Brain pericyte (primary cell): ENCODE measurements around the gene WIPF2.

Experiments used
- DNase-seq: peaks from one replicate; pipeline ENCODE4 v3.0.0-alpha.2; 2012; ENCODE audit warnings: low read depth, low spot score

Gene WIPF2

GRCh38 chr17:40251576-40251975 is 32.5 kb downstream of the WIPF2 start:
- DNase-seq, result no peak

- no peak for DNase-seq
Observed at GRCh38 chr17:40253565-40253964, 34.5 kb downstream of the WIPF2 start.

- no peak for DNase-seq
Observed at GRCh38 chr17:40259505-40259904, 40.4 kb downstream of the WIPF2 start.

- DNase-seq, result no peak
Observed at GRCh38 chr17:40260528-40260927, 41.4 kb downstream of the WIPF2 start.

GRCh38 chr17:40264458-40265185 is 45.5 kb downstream of the WIPF2 start:
- no peak for DNase-seq

GRCh38 chr17:40265337-40265736 is 46.2 kb downstream of the WIPF2 start:
- no peak for DNase-seq

GRCh38 chr17:40266882-40267281 is 47.8 kb downstream of the WIPF2 start:
- no peak for DNase-seq

- no peak for DNase-seq
Observed at GRCh38 chr17:40268141-40268712, 49.1 kb downstream of the WIPF2 start.

GRCh38 chr17:40278414-40278813 is 59.3 kb downstream of the WIPF2 start:
- DNase-seq, result no peak

- no peak for DNase-seq
Observed at GRCh38 chr17:40279402-40279801, 60.3 kb downstream of the WIPF2 start.

GRCh38 chr17:40281663-40282062 is 62.6 kb downstream of the WIPF2 start:
- DNase-seq, result no peak

- no peak for DNase-seq
Observed at GRCh38 chr17:40283662-40284061, 64.6 kb downstream of the WIPF2 start.

GRCh38 chr17:40284085-40284713 is 65.1 kb downstream of the WIPF2 start:
- no peak for DNase-seq

- DNase-seq, result no peak
Observed at GRCh38 chr17:40286473-40286872, 67.4 kb downstream of the WIPF2 start.

GRCh38 chr17:40287159-40287493 is 68.0 kb downstream of the WIPF2 start:
- DNase-seq, result no peak

GRCh38 chr17:40287494-40288369 is 68.6 kb downstream of the WIPF2 start, which contains the start of gene CDC6:
Gene CDC6 (plus strand): TSS chr17:40287879. CDS start chr17:40289421, 1,542 bp downstream.
- DNase-seq, result peak; percentile 97

- DNase-seq, result no peak
Observed at GRCh38 chr17:40290629-40291280, 71.7 kb downstream of the WIPF2 start.

- no peak for DNase-seq
Observed at GRCh38 chr17:40291281-40291664, 72.2 kb downstream of the WIPF2 start.

- DNase-seq, result no peak
Observed at GRCh38 chr17:40293363-40293762, 74.3 kb downstream of the WIPF2 start.

GRCh38 chr17:40295488-40296436 is 76.7 kb downstream of the WIPF2 start:
- no peak for DNase-seq
